WERI-Rb-1 (cell line): ENCODE measurements around the gene NPEPL1.
A peak's percentile ranks its signal among the peaks of the same experiment; 100 is the strongest.

Experiments used
- DNase-seq: peaks from one replicate; pipeline ENCODE4 v3.0.0-alpha.2; 2020
- H3K27ac ChIP-seq: fragments of 250-450 bp; sonication (Bioruptor Pico); 2 replicates; pipeline ENCODE4 v1.5.1; 2020; ENCODE audit warnings: mild to moderate bottlenecking, moderate library complexity
- H3K27me3 ChIP-seq: fragments of 250-450 bp; sonication (Bioruptor Pico); 2 replicates; pipeline ENCODE4 v1.5.1; 2021; ENCODE audit warnings: mild to moderate bottlenecking, low read depth, moderate library complexity; ENCODE audit not compliant: insufficient read depth, severe bottlenecking
- H3K36me3 ChIP-seq: fragments of 250-450 bp; sonication (Bioruptor Pico); 2 replicates; pipeline ENCODE4 v1.5.1; 2020; ENCODE audit warnings: mild to moderate bottlenecking, moderate library complexity
- H3K4me3 ChIP-seq: 2 replicates; pipeline ENCODE4 v1.5.1; 2011; ENCODE audit warnings: low read depth, mild to moderate bottlenecking, control low read depth, low read length
- H3K9me3 ChIP-seq: fragments of 250-450 bp; sonication (Bioruptor Pico); 2 replicates; pipeline ENCODE4 v1.5.1; 2021; ENCODE audit warnings: mild to moderate bottlenecking, moderate library complexity; ENCODE audit not compliant: severe bottlenecking
- TF ChIP-seq, protein P1 (sequence below): IDR thresholded peaks from 2 replicates; pipeline ENCODE4 v1.5.1; 2011; ENCODE audit warnings: low read depth, mild to moderate bottlenecking, control low read depth, inconsistent platforms, low read length

Gene NPEPL1

DNA sequence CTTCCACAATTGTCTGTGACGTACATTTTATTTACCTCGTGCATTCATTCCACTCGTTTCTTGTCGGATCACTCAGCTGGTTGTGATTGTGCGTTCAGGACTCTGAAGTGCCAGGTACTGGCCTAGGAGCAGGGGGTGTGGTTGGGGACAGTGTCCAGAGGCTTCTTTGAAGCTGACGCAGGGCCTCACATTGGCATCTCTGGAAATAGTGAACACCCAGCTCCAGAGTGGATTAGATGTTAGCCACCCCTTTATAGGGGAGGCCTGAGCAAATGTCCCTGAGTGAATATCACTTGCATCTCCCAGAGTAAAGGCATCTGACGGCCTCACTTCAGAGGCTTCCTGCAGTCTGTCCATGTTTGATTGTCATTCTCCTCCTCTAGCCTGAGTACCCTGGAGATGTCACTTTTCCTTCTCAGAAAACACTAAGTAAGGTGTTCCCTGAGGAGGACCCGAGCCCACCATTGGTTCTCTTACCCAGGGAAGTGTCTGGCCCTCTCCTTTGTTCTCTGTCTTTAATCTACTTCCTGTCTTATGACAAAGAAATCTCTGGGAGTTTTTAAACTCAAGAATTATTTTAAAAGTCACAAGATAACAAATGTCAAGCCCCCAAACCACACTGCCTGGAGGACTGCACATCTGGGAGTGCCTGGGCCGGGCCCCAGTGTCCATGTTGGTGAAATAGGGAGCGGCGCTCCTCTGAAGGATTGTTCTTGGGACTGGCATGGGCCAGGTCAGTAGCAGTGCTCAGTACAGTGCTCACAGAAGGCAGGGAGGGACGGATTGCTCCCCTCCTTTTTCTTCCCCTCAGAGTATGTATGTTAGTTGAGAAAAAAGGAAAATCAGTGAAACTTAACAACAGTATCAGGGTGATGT, 30.8 kb upstream of the NPEPL1 start:
- Histone ChIP-seq H3K9me3 (no peaks in the 10 kb centered on the region), H3K4me3 (no peak overlapping the region), H3K27me3 (no peaks in the 10 kb centered on the region), H3K36me3 (peaks cover 30% of the 10 kb centered on the region), H3K27ac (no peak overlapping the region)
- no peak for DNase-seq
- TF ChIP-seq, protein P1, sequence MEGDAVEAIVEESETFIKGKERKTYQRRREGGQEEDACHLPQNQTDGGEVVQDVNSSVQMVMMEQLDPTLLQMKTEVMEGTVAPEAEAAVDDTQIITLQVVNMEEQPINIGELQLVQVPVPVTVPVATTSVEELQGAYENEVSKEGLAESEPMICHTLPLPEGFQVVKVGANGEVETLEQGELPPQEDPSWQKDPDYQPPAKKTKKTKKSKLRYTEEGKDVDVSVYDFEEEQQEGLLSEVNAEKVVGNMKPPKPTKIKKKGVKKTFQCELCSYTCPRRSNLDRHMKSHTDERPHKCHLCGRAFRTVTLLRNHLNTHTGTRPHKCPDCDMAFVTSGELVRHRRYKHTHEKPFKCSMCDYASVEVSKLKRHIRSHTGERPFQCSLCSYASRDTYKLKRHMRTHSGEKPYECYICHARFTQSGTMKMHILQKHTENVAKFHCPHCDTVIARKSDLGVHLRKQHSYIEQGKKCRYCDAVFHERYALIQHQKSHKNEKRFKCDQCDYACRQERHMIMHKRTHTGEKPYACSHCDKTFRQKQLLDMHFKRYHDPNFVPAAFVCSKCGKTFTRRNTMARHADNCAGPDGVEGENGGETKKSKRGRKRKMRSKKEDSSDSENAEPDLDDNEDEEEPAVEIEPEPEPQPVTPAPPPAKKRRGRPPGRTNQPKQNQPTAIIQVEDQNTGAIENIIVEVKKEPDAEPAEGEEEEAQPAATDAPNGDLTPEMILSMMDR = no peak

DNA sequence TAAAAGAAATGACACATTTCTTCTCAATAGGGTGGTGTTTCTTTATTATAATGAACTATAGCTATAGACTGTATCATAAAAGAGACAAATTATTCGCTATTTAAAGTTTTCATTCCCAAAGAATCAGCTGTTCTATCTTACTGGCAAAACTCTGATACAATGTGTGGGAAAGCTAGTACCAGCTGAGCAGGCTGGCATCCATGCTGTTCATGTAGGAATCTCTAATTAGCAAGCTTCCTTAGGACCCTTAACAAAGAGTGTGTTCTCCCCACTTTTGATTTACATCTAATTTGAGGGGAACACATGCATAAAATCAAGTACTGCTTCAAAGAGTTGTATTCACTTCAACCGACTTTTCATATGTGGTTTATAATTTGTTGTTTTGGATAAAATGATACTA, 28.3 kb upstream of the NPEPL1 start:
- peaks cover 46% of the 10 kb centered on the region for H3K36me3 ChIP-seq
- no peak overlapping the region for H3K27ac ChIP-seq
- no peak overlapping the region for H3K4me3 ChIP-seq
- H3K9me3 ChIP-seq = no peaks in the 10 kb centered on the region
- H3K27me3 ChIP-seq = no peaks in the 10 kb centered on the region
- TF ChIP-seq, protein P1 = no peak
- no peak for DNase-seq

GRCh38 chr20:58664883-58665282, 27.7 kb upstream of the NPEPL1 start:
- no peaks in the 10 kb centered on the region for H3K27me3 ChIP-seq
- no peak overlapping the region for H3K4me3 ChIP-seq
- TF ChIP-seq, protein P1 = no peak
- H3K36me3 ChIP-seq = peaks cover 49% of the 10 kb centered on the region
- H3K27ac ChIP-seq = peak overlapping the region; percentile 48; the same call in 1 of the 2 replicates
- no peak for DNase-seq
- H3K9me3 ChIP-seq = no peaks in the 10 kb centered on the region

GRCh38 chr20:58665606-58666005, 27.0 kb upstream of the NPEPL1 start:
- no peaks in the 10 kb centered on the region for H3K9me3 ChIP-seq
- peaks cover 52% of the 10 kb centered on the region for H3K36me3 ChIP-seq
- peak; percentile 85 for DNase-seq
- H3K27ac ChIP-seq = peak overlapping the region; percentile 48
- TF ChIP-seq, protein P1 = no peak
- H3K27me3 ChIP-seq = no peaks in the 10 kb centered on the region
- no peak overlapping the region for H3K4me3 ChIP-seq

- Histone ChIP-seq H3K4me3 (no peak overlapping the region), H3K27ac (no peak overlapping the region), H3K27me3 (no peaks in the 10 kb centered on the region), H3K36me3 (peaks cover 58% of the 10 kb centered on the region), H3K9me3 (no peaks in the 10 kb centered on the region)
- TF ChIP-seq, protein P1 = no peak
- no peak for DNase-seq
These were observed 25.9 kb upstream of the NPEPL1 start for GRCh38 chr20:58666702-58667101.

DNA sequence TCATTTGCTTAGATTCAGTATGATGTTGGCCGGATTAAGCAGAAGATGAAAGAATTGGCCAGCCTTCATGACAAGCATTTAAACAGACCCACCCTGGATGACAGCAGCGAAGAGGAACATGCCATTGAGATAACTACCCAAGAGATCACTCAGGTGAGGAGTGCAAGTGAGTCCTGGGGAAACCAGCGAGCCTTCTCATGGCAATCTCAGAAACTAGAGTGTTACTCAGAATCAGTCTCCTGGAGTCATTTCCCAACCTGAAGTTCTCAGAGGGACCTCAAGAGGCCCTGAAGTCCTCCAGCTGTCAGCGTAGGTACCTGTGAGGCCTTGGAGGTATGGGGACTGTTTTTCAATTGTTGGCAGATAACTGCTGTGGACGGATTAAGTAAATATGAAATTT, 24.6 kb upstream of the NPEPL1 start:
- no peak overlapping the region for H3K4me3 ChIP-seq
- no peak overlapping the region for H3K27ac ChIP-seq
- DNase-seq = no peak
- TF ChIP-seq, protein P1 = no peak
- H3K9me3 ChIP-seq = no peaks in the 10 kb centered on the region
- peaks cover 57% of the 10 kb centered on the region for H3K36me3 ChIP-seq
- H3K27me3 ChIP-seq = no peaks in the 10 kb centered on the region
